ENCODE data around the gene PSTPIP2. TPM values are rescaled to one million over a fixed set of nuclear protein-coding genes. Genes with fewer than 3 reads are reported as not detected.

PSTPIP2 gene
- total and polyA plus RNA-seq, 9 of the 15 experiments (the other 6 are each of a cell fraction or from before 2014, with no cell fraction given): 14.0 to 45.7 (median 27.1) TPM

DNA sequence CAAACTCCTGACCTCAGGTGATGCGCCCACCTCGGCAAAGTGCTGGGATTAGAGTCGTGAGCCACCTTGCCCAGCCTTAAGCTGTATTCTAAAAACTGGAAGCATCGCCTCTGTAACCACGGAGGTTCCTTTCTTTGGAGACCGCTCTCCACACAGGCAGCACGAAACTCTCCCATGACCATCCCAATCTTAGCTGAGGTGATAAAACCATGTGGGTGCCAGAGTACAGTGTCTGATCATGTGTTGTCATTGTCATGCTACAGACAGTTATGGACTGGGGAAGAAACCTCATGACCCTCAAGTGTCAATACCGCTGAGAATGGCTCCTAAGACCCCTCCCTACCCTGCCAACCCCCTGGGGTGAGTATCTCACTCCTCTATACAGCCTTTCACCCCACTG, 63.5 kb downstream of the PSTPIP2 start (continued):
- TF ChIP-seq, protein P1, sequence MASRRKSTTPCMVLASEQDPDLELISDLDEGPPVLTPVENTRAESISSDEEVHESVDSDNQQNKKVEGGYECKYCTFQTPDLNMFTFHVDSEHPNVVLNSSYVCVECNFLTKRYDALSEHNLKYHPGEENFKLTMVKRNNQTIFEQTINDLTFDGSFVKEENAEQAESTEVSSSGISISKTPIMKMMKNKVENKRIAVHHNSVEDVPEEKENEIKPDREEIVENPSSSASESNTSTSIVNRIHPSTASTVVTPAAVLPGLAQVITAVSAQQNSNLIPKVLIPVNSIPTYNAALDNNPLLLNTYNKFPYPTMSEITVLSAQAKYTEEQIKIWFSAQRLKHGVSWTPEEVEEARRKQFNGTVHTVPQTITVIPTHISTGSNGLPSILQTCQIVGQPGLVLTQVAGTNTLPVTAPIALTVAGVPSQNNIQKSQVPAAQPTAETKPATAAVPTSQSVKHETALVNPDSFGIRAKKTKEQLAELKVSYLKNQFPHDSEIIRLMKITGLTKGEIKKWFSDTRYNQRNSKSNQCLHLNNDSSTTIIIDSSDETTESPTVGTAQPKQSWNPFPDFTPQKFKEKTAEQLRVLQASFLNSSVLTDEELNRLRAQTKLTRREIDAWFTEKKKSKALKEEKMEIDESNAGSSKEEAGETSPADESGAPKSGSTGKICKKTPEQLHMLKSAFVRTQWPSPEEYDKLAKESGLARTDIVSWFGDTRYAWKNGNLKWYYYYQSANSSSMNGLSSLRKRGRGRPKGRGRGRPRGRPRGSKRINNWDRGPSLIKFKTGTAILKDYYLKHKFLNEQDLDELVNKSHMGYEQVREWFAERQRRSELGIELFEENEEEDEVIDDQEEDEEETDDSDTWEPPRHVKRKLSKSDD (conservative IDR thresholded peaks at IDR 0.05; ENCODE audit: low read length): no peak
- TF ChIP-seq ZBTB17 (CRISPR knock-in tag; IDR thresholded peaks at IDR 0.05): no peak
- TF ChIP-seq HNRNPLL (IDR thresholded peaks at IDR 0.05; ENCODE audit: low read depth, low read length, poor library complexity, severe bottlenecking): no peak
- no peak for TF ChIP-seq ZNF41 (CRISPR knock-in tag; conservative IDR thresholded peaks at IDR 0.05)
- no peak for TF ChIP-seq ZNF699 (CRISPR knock-in tag; IDR thresholded peaks at IDR 0.05; ENCODE audit: insufficient replicate concordance)
- TF ChIP-seq, protein P2, sequence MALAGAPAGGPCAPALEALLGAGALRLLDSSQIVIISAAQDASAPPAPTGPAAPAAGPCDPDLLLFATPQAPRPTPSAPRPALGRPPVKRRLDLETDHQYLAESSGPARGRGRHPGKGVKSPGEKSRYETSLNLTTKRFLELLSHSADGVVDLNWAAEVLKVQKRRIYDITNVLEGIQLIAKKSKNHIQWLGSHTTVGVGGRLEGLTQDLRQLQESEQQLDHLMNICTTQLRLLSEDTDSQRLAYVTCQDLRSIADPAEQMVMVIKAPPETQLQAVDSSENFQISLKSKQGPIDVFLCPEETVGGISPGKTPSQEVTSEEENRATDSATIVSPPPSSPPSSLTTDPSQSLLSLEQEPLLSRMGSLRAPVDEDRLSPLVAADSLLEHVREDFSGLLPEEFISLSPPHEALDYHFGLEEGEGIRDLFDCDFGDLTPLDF (CRISPR knock-in tag; IDR thresholded peaks at IDR 0.05): no peak
- no peak for TF ChIP-seq MYNN (IDR thresholded peaks at IDR 0.05)
- TF ChIP-seq MYNN (CRISPR knock-in tag; IDR thresholded peaks at IDR 0.05): no peak
